Measurements from ENCODE around the gene TLCD1.
A peak's percentile ranks its signal among the peaks of the same experiment; 100 is the strongest.
"Not testable (repeated sequence)": the region's sequence is repeated elsewhere in the genome, so short reads cannot be mapped to it uniquely, and the experiment has no call there.

TLCD1 gene

GRCh38 chr17:28746611-28747050 lies 20.6 kb upstream of the TLCD1 start:
- DNase-seq, result no peak

- no peak for DNase-seq
Measured at GRCh38 chr17:28745786-28746411, 19.9 kb upstream of the TLCD1 start.

GRCh38 chr17:28744972-28745785 lies 19.1 kb upstream of the TLCD1 start:
- DNase-seq, result peak in 3 of 5 experiments; percentile 14 to 53 (median 23)

GRCh38 chr17:28744104-28744971 lies 18.3 kb upstream of the TLCD1 start:
- peak; percentile 44 to 80 (median 54) for DNase-seq

- peak; percentile 58 to 87 (median 67) for DNase-seq
Measured at GRCh38 chr17:28743243-28744103, 17.4 kb upstream of the TLCD1 start, which contains the start of gene TRAF4. TSS of gene TRAF4 (plus strand) at chr17:28744011. CDS start at chr17:28744113, 102 bp downstream.

GRCh38 chr17:28741358-28742349 lies 15.6 kb upstream of the TLCD1 start:
- no peak for DNase-seq

- no peak for DNase-seq
Measured at GRCh38 chr17:28740406-28741357, 14.6 kb upstream of the TLCD1 start.

GRCh38 chr17:28738680-28739384 lies 12.8 kb upstream of the TLCD1 start:
- DNase-seq, result peak in 3 of 5 experiments; percentile 35 to 49 (median 40)

GRCh38 chr17:28737770-28738679 lies 12.0 kb upstream of the TLCD1 start:
- no peak for DNase-seq

GRCh38 chr17:28737316-28737715 lies 11.3 kb upstream of the TLCD1 start:
- DNase-seq, result no peak

- DNase-seq, result not testable (repeated sequence)
Measured at GRCh38 chr17:28735913-28736769, 10.1 kb upstream of the TLCD1 start.

GRCh38 chr17:28735242-28735722 lies 9.2 kb upstream of the TLCD1 start:
- no peak for DNase-seq

GRCh38 chr17:28734712-28735241 lies 8.7 kb upstream of the TLCD1 start:
- no peak for DNase-seq

GRCh38 chr17:28733346-28733745 lies 7.3 kb upstream of the TLCD1 start:
- no peak for DNase-seq

GRCh38 chr17:28729950-28730330 lies 3.9 kb upstream of the TLCD1 start:
- DNase-seq, result peak in 1 of 5 experiments; percentile 72
